ENCODE data around the gene METTL9.
"Not testable (repeated sequence)": the region's sequence is repeated elsewhere in the genome, so short reads cannot be mapped to it uniquely, and the experiment has no call there.

The METTL9 gene

GRCh38 chr16:21628121-21628726 is 28.8 kb downstream of the METTL9 start:
- DNase-seq (ENCODE audit: low spot score in 2 of 2) (no peak), ATAC-seq (ENCODE audit: low read depth) (no peak)
- no peaks in the 10 kb centered on the region for H3K9me3 Mint-ChIP-seq
- H3K36me3 Mint-ChIP-seq = peaks cover 19% of the 10 kb centered on the region
- no peaks in the 10 kb centered on the region for H3K27me3 Mint-ChIP-seq
- H3K4me3 Mint-ChIP-seq = no peak overlapping the region
- no peak overlapping the region for H3K27ac Mint-ChIP-seq
- H3K4me1 Mint-ChIP-seq = peaks cover 8% of the 10 kb centered on the region

DNA sequence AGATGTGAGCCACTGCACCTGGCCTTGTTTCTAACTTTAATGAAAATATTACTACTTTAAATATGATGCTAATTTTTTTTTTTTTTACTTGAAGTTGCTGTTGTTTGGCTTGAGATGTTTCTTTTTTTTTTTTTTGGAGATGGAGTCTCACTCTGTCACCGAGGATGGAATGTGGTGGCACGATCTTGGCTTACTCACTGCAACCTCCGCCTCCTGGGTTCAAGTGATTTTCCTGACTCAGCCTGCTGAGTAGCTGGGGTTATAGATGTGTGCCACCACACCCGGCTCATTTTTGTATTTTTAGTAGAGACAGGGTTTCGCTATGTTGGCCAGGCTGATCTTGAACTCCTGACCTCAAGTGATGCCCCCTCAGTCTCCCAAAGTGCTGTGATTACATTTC is 29.4 kb downstream of the METTL9 start:
- Mint-ChIP-seq H3K27ac (no peak overlapping the region), H3K36me3 (peaks cover 19% of the 10 kb centered on the region), H3K4me3 (no peak overlapping the region), H3K9me3 (no peaks in the 10 kb centered on the region), H3K27me3 (no peaks in the 10 kb centered on the region), H3K4me1 (peaks cover 8% of the 10 kb centered on the region)
- DNase-seq (ENCODE audit: low spot score in 2 of 2) = no peak
- no peak for ATAC-seq (ENCODE audit: low read depth)

- not testable (repeated sequence) for H3K27me3 Mint-ChIP-seq; H3K4me1 Mint-ChIP-seq; H3K27ac Mint-ChIP-seq; H3K4me3 Mint-ChIP-seq; H3K9me3 Mint-ChIP-seq; ATAC-seq (ENCODE audit: low read depth); DNase-seq (ENCODE audit: low spot score in 2 of 2)
- peaks cover 17% of the 10 kb centered on the region for H3K36me3 Mint-ChIP-seq
These were observed 30.5 kb downstream of the METTL9 start for GRCh38 chr16:21629616-21630539.

DNA sequence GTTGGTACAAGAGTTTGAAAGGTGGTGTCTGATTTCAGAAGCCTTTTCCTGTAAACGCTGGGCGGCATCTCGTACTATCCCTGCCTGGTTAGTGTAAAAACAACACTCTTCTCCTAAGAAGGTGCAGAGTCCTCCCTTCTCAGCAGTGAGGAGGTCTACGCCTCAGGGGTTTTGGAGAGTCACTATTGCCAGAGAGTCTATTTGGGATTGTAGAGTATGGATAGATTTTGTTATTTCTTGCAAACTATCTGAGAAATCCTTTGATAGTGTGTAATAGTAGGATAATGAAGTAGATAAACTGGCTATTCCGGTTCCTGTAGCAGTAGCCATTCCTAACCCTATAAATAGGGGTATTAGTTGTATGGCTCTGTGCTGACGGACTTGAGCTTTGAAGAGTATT is 31.5 kb downstream of the METTL9 start:
- H3K27ac Mint-ChIP-seq; H3K9me3 Mint-ChIP-seq; H3K27me3 Mint-ChIP-seq; ATAC-seq (ENCODE audit: low read depth); H3K4me1 Mint-ChIP-seq; H3K4me3 Mint-ChIP-seq; DNase-seq (ENCODE audit: low spot score in 2 of 2): not testable (repeated sequence)
- H3K36me3 Mint-ChIP-seq = peaks cover 16% of the 10 kb centered on the region

GRCh38 chr16:21631376-21631775 is 32.0 kb downstream of the METTL9 start:
- H3K36me3 Mint-ChIP-seq = peaks cover 14% of the 10 kb centered on the region
- ATAC-seq (ENCODE audit: low read depth); H3K27ac Mint-ChIP-seq; H3K4me1 Mint-ChIP-seq; H3K9me3 Mint-ChIP-seq; H3K27me3 Mint-ChIP-seq; DNase-seq (ENCODE audit: low spot score in 2 of 2); H3K4me3 Mint-ChIP-seq: not testable (repeated sequence)

DNA sequence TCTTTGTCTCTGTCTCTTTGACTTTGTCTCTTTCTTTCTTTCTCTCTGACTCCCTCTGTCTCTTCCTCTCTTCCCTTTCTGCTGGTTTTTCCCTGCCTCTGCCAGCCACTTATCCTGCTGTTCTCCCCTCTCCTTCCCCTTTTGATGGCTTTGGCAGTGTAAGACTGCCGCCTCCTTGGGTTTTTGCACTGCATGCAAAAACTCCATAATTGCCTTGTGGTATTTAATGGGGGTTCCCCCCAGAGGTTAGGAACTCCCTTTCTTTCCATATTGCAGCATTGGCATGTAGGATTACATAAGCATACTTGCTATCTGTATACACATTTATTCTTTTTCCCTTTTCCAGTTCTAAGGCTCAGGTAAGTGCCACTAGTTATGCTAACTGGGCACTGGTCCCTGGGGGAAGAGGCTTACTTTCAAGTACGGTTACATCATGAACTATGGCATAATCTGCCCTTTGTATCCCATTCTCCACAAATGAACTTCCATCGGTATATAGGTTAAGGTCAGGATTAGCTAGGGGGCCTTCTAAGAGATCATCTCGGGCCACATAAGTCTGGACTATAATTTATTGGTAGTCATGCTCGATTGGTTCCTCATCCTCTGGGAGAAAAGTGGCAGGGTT is 32.7 kb downstream of the METTL9 start:
- not testable (repeated sequence) for H3K9me3 Mint-ChIP-seq; H3K4me1 Mint-ChIP-seq; H3K27me3 Mint-ChIP-seq; DNase-seq (ENCODE audit: low spot score in 2 of 2); H3K36me3 Mint-ChIP-seq; H3K27ac Mint-ChIP-seq; H3K4me3 Mint-ChIP-seq; ATAC-seq (ENCODE audit: low read depth)

- ATAC-seq (ENCODE audit: low read depth) (no peak), DNase-seq (ENCODE audit: low spot score in 2 of 2) (no peak)
- Mint-ChIP-seq H3K4me3 (no peak overlapping the region), H3K36me3 (peaks cover 4% of the 10 kb centered on the region), H3K27me3 (no peaks in the 10 kb centered on the region), H3K27ac (no peak overlapping the region), H3K4me1 (peaks cover 6% of the 10 kb centered on the region), H3K9me3 (no peaks in the 10 kb centered on the region)
These were observed 34.8 kb downstream of the METTL9 start for GRCh38 chr16:21634216-21634615.

- not testable (repeated sequence) for H3K4me3 Mint-ChIP-seq; H3K36me3 Mint-ChIP-seq; ATAC-seq (ENCODE audit: low read depth); H3K27me3 Mint-ChIP-seq; H3K9me3 Mint-ChIP-seq; DNase-seq (ENCODE audit: low spot score in 2 of 2); H3K27ac Mint-ChIP-seq; H3K4me1 Mint-ChIP-seq
These were observed 36.3 kb downstream of the METTL9 start for GRCh38 chr16:21635694-21636093.

DNA sequence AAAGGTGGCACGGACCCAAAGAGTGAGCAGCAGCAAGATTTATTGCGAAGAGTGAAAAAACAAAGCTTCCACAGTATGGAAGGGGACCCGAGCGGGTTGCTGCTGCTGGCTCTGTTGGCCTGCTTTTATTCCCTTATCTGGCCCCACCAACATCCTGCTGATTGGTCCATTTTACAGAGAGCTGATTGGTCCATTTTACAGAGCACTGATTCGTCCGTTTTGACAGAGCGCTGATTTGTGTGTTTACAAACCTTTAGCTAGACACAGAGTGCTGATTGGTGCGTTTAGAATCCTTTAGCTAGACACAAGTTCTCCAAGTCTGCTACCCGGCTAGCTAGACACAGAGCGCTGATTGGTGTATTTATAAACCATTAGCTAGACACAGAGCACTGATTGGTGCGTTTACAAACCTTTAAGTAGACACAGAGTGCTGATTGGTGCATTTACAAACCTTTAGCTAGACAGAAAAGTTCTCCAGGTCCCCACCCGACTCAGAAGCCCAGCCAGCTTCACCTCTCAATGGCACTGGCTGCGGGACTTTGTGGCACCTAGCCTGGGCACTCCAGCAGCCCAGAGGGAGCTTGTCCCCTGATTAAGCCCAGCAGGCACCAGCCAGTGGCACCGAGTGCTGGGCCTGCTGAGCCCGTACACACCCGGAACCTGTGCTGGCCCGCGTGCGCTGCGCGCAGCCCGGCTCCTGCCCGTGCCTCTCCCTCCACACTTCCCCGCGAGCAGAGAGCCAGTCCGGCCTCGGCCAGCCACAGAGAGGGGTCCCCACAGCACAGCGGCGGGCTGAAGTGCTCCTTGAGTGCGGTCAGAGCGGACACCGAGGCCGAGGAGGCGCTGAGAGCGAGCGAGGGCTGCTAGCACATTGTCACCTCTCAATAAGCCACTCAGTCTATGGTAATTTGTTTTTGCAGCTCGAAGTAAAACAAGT is 37.9 kb downstream of the METTL9 start:
- no peak for DNase-seq (ENCODE audit: low spot score in 2 of 2)
- no peak for ATAC-seq (ENCODE audit: low read depth)
- Mint-ChIP-seq H3K9me3 (no peaks in the 10 kb centered on the region), H3K27ac (no peak overlapping the region), H3K4me3 (no peak overlapping the region), H3K36me3 (peaks cover 2% of the 10 kb centered on the region), H3K27me3 (no peaks in the 10 kb centered on the region), H3K4me1 (peaks cover 7% of the 10 kb centered on the region)

GRCh38 chr16:21638573-21638975 is 39.2 kb downstream of the METTL9 start:
- peaks cover 2% of the 10 kb centered on the region for H3K36me3 Mint-ChIP-seq
- ATAC-seq (ENCODE audit: low read depth) = no peak
- peak overlapping the region; percentile 52 for H3K27ac Mint-ChIP-seq

GRCh38 chr16:21639493-21639892 is 40.1 kb downstream of the METTL9 start:
- Mint-ChIP-seq H3K27ac (no peak overlapping the region), H3K4me1 (peaks cover 14% of the 10 kb centered on the region), H3K9me3 (no peaks in the 10 kb centered on the region), H3K4me3 (no peak overlapping the region), H3K36me3 (peaks cover 2% of the 10 kb centered on the region), H3K27me3 (no peaks in the 10 kb centered on the region)
- DNase-seq (ENCODE audit: low spot score in 2 of 2) (no peak), ATAC-seq (ENCODE audit: low read depth) (no peak)

More at GRCh38 chr16:21638573-21638975, 39.2 kb downstream of the METTL9 start:
- no peak overlapping the region for H3K4me3 Mint-ChIP-seq
- H3K27me3 Mint-ChIP-seq = no peaks in the 10 kb centered on the region
- peaks cover 7% of the 10 kb centered on the region for H3K4me1 Mint-ChIP-seq
- no peaks in the 10 kb centered on the region for H3K9me3 Mint-ChIP-seq
- DNase-seq (ENCODE audit: low spot score in 2 of 2) = no peak

DNA sequence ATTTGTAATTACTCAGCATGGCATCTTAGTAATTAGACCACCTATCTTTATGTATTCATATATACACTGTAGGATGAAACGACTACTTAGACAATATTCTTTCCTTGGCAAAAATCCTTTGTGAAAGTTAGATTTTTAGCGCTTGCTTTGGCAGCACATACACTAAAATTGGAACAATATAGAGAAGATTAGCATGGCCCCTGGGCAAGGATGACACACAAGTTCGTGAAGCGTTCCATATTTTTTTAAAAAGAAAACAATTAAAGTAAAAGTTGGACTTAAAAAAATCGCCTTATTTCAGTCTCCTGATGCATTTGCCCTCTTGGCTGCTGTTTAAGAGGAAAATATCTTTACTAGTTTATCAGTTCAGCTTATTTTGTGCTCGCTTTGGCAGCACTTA is 42.5 kb downstream of the METTL9 start:
- no peaks in the 10 kb centered on the region for H3K27me3 Mint-ChIP-seq

GRCh38 chr16:21642861-21643260 is 43.5 kb downstream of the METTL9 start:
- ATAC-seq (ENCODE audit: low read depth) = no peak
- DNase-seq (ENCODE audit: low spot score in 2 of 2) = no peak
- Mint-ChIP-seq H3K36me3 (no peaks in the 10 kb centered on the region), H3K9me3 (no peaks in the 10 kb centered on the region), H3K4me3 (no peak overlapping the region), H3K4me1 (peaks cover 34% of the 10 kb centered on the region), H3K27me3 (no peaks in the 10 kb centered on the region), H3K27ac (no peak overlapping the region)

More for the DNA sequence above, 42.5 kb downstream of the METTL9 start:
- Mint-ChIP-seq H3K27ac (no peak overlapping the region), H3K9me3 (no peaks in the 10 kb centered on the region), H3K36me3 (no peaks in the 10 kb centered on the region), H3K4me3 (no peak overlapping the region), H3K4me1 (peaks cover 28% of the 10 kb centered on the region)
- DNase-seq (ENCODE audit: low spot score in 2 of 2) (no peak), ATAC-seq (ENCODE audit: low read depth) (no peak)

Data from memory B cell (primary cell).